VCaP (cell line): ENCODE measurements around the gene STAT3.
"Not testable (repeated sequence)": the region's sequence is repeated elsewhere in the genome, so short reads cannot be mapped to it uniquely, and the experiment has no call there.

Source experiments
- H3K27ac ChIP-seq: fragments of 450-650 bp; 2 replicates; pipeline ENCODE4 v1.5.1; 2017
- CTCF ChIP-seq: fragments of 450-650 bp; conservative IDR thresholded peaks from 2 replicates; pipeline ENCODE4 v1.5.1; 2017; ENCODE audit warnings: mild to moderate bottlenecking, moderate library complexity

STAT3 gene

GRCh38 chr17:42361781-42362186, 26.5 kb downstream of the STAT3 start:
- TF ChIP-seq CTCF = no peak
- H3K27ac ChIP-seq = no peak overlapping the region

GRCh38 chr17:42360388-42360787, 27.9 kb downstream of the STAT3 start:
- H3K27ac ChIP-seq = not testable (repeated sequence)

- no peak for TF ChIP-seq CTCF
- H3K27ac ChIP-seq = no peak overlapping the region
These were observed 29.1 kb downstream of the STAT3 start for GRCh38 chr17:42359133-42359532.

GRCh38 chr17:42358434-42358833, 29.8 kb downstream of the STAT3 start:
- H3K27ac ChIP-seq = no peak overlapping the region

GRCh38 chr17:42354956-42355843, 33.0 kb downstream of the STAT3 start:
- H3K27ac ChIP-seq = no peak overlapping the region
- no peak for TF ChIP-seq CTCF

More at GRCh38 chr17:42358434-42358833, 29.8 kb downstream of the STAT3 start:
- TF ChIP-seq CTCF = no peak

GRCh38 chr17:42348104-42348503, 40.1 kb downstream of the STAT3 start:
- H3K27ac ChIP-seq = peak overlapping the region; percentile 55

GRCh38 chr17:42347606-42348005, 40.6 kb downstream of the STAT3 start:
- peak overlapping the region; percentile 55 for H3K27ac ChIP-seq
- TF ChIP-seq CTCF = no peak

More at GRCh38 chr17:42348104-42348503, 40.1 kb downstream of the STAT3 start:
- TF ChIP-seq CTCF = no peak

- peak overlapping the region; percentile 55 for H3K27ac ChIP-seq
- TF ChIP-seq CTCF = no peak
These were observed 41.0 kb downstream of the STAT3 start for GRCh38 chr17:42347198-42347597.
